Muscle of arm (tissue), 12 donors: Measurements from ENCODE around the gene MGAM2. TPM values are rescaled to one million over a fixed set of nuclear protein-coding genes. Genes with fewer than 3 reads are reported as not detected.

ENCODE experiments used
- polyA plus RNA-seq, 12 donors: library from polyadenylated mRNA; unstranded; fragments of 120-200 nt; gene quantifications; one replicate each; pipeline ENCODE4 v1.2.1, GENCODE V29; 2013; ENCODE audit not compliant: insufficient read length in 12 of 12

The MGAM2 gene
- polyA plus RNA-seq, 12 donors, result 0.03 to 1.3 (median 0.04) TPM; not detected in 3

Other genes starting within 250 kb of the MGAM2 start
- not detected for gene OR9A4, start 195.3 kb upstream of the MGAM2 start, polyA plus RNA-seq
- 1 to 10 TPM in 1 of 12 donors, under 1 TPM in 9, not detected in 2; 0.13 to 2.3 (median 0.25) TPM for gene CLEC5A, start 164.7 kb upstream of the MGAM2 start, polyA plus RNA-seq
- under 1 TPM in 8 of 12 donors, not detected in 4; 0.14 to 0.38 (median 0.22) TPM for gene TAS2R38, start 137.9 kb upstream of the MGAM2 start, polyA plus RNA-seq
- gene MGAM, start 115.8 kb upstream of the MGAM2 start, polyA plus RNA-seq, result 1 to 10 TPM in 1 of 12 donors, under 1 TPM in 9, not detected in 2; 0.10 to 1.5 (median 0.20) TPM
- not detected for gene PRSS58, start 146.3 kb downstream of the MGAM2 start, polyA plus RNA-seq